ENCODE data around the gene VWA3B. TPM values are rescaled to one million over a fixed set of nuclear protein-coding genes. Genes with fewer than 3 reads are reported as not detected.

Gene VWA3B
- total and polyA plus RNA-seq, 2 donors from 2014 or later = 0.35 TPM; not detected in 1

GRCh38 chr2:98216616-98217015 lies 129.6 kb downstream of the VWA3B start:
- no peaks in the 10 kb centered on the region for H3K4me1 ChIP-seq (ENCODE audit: control insufficient read depth in 2 of 3, insufficient read depth in 2 of 3, low read depth in 1 of 3, low read length in 3 of 3)
- H3K27me3 ChIP-seq (ENCODE audit: control insufficient read depth, insufficient read depth, low read length) = no peaks in the 10 kb centered on the region
- H3K9ac ChIP-seq (ENCODE audit: low read length in 3 of 3) = no peak overlapping the region
- no peaks in the 10 kb centered on the region for H3K36me3 ChIP-seq (ENCODE audit: control insufficient read depth in 2 of 3, insufficient read depth in 3 of 3, low read length in 3 of 3)
- no peak for FAIRE-seq
- intact Hi-C loops (cut with DNase I) = no loop called here
- H3K4me3 ChIP-seq (ENCODE audit: low read length in 3 of 3) = no peak overlapping the region
- no peak for DNase-seq
- no peak overlapping the region for H3K27ac ChIP-seq (ENCODE audit: low read depth in 2 of 2, low read length in 2 of 2)
- H3K9me3 ChIP-seq (ENCODE audit: control insufficient read depth in 2 of 3, insufficient read depth in 1 of 3, low read length in 3 of 3) = no peaks in the 10 kb centered on the region
- TF ChIP-seq CTCF (IDR thresholded peaks at IDR 0.05; ENCODE audit: borderline replicate concordance, extremely low read depth, insufficient read depth) = no peak

GRCh38 chr2:98219152-98219551 lies 132.2 kb downstream of the VWA3B start:
- no peak overlapping the region for H3K9ac ChIP-seq (ENCODE audit: low read length in 3 of 3)
- no peak for TF ChIP-seq CTCF (IDR thresholded peaks at IDR 0.05; ENCODE audit: borderline replicate concordance, extremely low read depth, insufficient read depth)
- no peak overlapping the region for H3K4me3 ChIP-seq (ENCODE audit: low read length in 3 of 3)
- no peak for FAIRE-seq
- no peak for DNase-seq
- H3K27ac ChIP-seq (ENCODE audit: low read depth in 2 of 2, low read length in 2 of 2) = no peak overlapping the region
- H3K36me3 ChIP-seq (ENCODE audit: control insufficient read depth in 2 of 3, insufficient read depth in 3 of 3, low read length in 3 of 3) = no peaks in the 10 kb centered on the region
- no peaks in the 10 kb centered on the region for H3K9me3 ChIP-seq (ENCODE audit: control insufficient read depth in 2 of 3, insufficient read depth in 1 of 3, low read length in 3 of 3)
- intact Hi-C loops (cut with DNase I) = no loop called here
- no peaks in the 10 kb centered on the region for H3K4me1 ChIP-seq (ENCODE audit: control insufficient read depth in 2 of 3, insufficient read depth in 2 of 3, low read depth in 1 of 3, low read length in 3 of 3)
- no peaks in the 10 kb centered on the region for H3K27me3 ChIP-seq (ENCODE audit: control insufficient read depth, insufficient read depth, low read length)

- no peaks in the 10 kb centered on the region for H3K27me3 ChIP-seq (ENCODE audit: control insufficient read depth, insufficient read depth, low read length)
- intact Hi-C loops (cut with DNase I) = no loop called here
- H3K4me3 ChIP-seq (ENCODE audit: low read length in 3 of 3) = no peak overlapping the region
- H3K36me3 ChIP-seq (ENCODE audit: control insufficient read depth in 2 of 3, insufficient read depth in 3 of 3, low read length in 3 of 3) = no peaks in the 10 kb centered on the region
- no peaks in the 10 kb centered on the region for H3K9me3 ChIP-seq (ENCODE audit: control insufficient read depth in 2 of 3, insufficient read depth in 1 of 3, low read length in 3 of 3)
- no peak overlapping the region for H3K9ac ChIP-seq (ENCODE audit: low read length in 3 of 3)
- no peak for FAIRE-seq
- TF ChIP-seq CTCF (IDR thresholded peaks at IDR 0.05; ENCODE audit: borderline replicate concordance, extremely low read depth, insufficient read depth) = no peak
- H3K4me1 ChIP-seq (ENCODE audit: control insufficient read depth in 2 of 3, insufficient read depth in 2 of 3, low read depth in 1 of 3, low read length in 3 of 3) = no peaks in the 10 kb centered on the region
- H3K27ac ChIP-seq (ENCODE audit: low read depth in 2 of 2, low read length in 2 of 2) = no peak overlapping the region
- DNase-seq = no peak
Observed at GRCh38 chr2:98233941-98234340, 147.0 kb downstream of the VWA3B start.

- no peak overlapping the region for H3K4me3 ChIP-seq (ENCODE audit: low read length in 3 of 3)
- no peaks in the 10 kb centered on the region for H3K9me3 ChIP-seq (ENCODE audit: control insufficient read depth in 2 of 3, insufficient read depth in 1 of 3, low read length in 3 of 3)
- no peaks in the 10 kb centered on the region for H3K36me3 ChIP-seq (ENCODE audit: control insufficient read depth in 2 of 3, insufficient read depth in 3 of 3, low read length in 3 of 3)
- intact Hi-C loops (cut with DNase I) = no loop called here
- no peaks in the 10 kb centered on the region for H3K4me1 ChIP-seq (ENCODE audit: control insufficient read depth in 2 of 3, insufficient read depth in 2 of 3, low read depth in 1 of 3, low read length in 3 of 3)
- no peaks in the 10 kb centered on the region for H3K27me3 ChIP-seq (ENCODE audit: control insufficient read depth, insufficient read depth, low read length)
- no peak overlapping the region for H3K27ac ChIP-seq (ENCODE audit: low read depth in 2 of 2, low read length in 2 of 2)
- TF ChIP-seq CTCF (IDR thresholded peaks at IDR 0.05; ENCODE audit: borderline replicate concordance, extremely low read depth, insufficient read depth) = no peak
- H3K9ac ChIP-seq (ENCODE audit: low read length in 3 of 3) = no peak overlapping the region
- FAIRE-seq = no peak
- DNase-seq = no peak
Observed at GRCh38 chr2:98234776-98235175, 147.8 kb downstream of the VWA3B start.

Measured in kidney (tissue), 14 donors.